Activated T-cell treated with anti-CD3 and anti-CD28 coated beads, Interleukin-2, amount 50 U/mL, for 4 hours (primary cell): ENCODE data around the gene CMKLR1. TPM values are rescaled to one million over a fixed set of nuclear protein-coding genes. Genes with fewer than 3 reads are reported as not detected.

Experiments used
- ATAC-seq, 2 donors: fragments of 200-7000 bp; cut with Tn5 transposase; one replicate each; pipeline ENCODE4 v1.10.0; 2021
- DNase-seq: peaks from one replicate; pipeline ENCODE4 v3.0.0-alpha.2; 2020
- H3K27me3 Mint-ChIP-seq: one replicate; pipeline ENCODE4 v1.8.0; 2021; ENCODE audit warnings: low read depth, mixed read lengths
- H3K36me3 Mint-ChIP-seq: one replicate; pipeline ENCODE4 v1.8.0; 2022; ENCODE audit warnings: mixed read lengths; ENCODE audit not compliant: insufficient read depth
- H3K4me1 Mint-ChIP-seq: one replicate; pipeline ENCODE4 v1.8.0; 2021; ENCODE audit warnings: low read depth, mixed read lengths
- H3K4me3 Mint-ChIP-seq: one replicate; pipeline ENCODE4 v1.8.0; 2021; ENCODE audit warnings: mild to moderate bottlenecking, moderate library complexity, mixed read lengths
- H3K9me3 Mint-ChIP-seq: one replicate; pipeline ENCODE4 v1.8.0; 2021; ENCODE audit warnings: mixed read lengths
- total RNA-seq, 3 donors: library from RNA; stranded (reverse); gene quantifications; one replicate each; pipeline ENCODE4 v1.2.1, GENCODE V29; 2021

The CMKLR1 gene
- total RNA-seq, 3 donors from 2014 or later = 0.08 to 0.11 TPM; not detected in 1

- no peak for DNase-seq
- H3K4me1 Mint-ChIP-seq = no peaks in the 10 kb centered on the region
- ATAC-seq = no peak
These were observed 13.5 kb upstream of the CMKLR1 start for GRCh38 chr12:108352591-108352990.

GRCh38 chr12:108350511-108350910 lies 11.4 kb upstream of the CMKLR1 start:
- Mint-ChIP-seq H3K36me3 (no peaks in the 10 kb centered on the region), H3K9me3 (peaks cover 5% of the 10 kb centered on the region), H3K4me1 (no peaks in the 10 kb centered on the region), H3K4me3 (no peak overlapping the region), H3K27me3 (peaks cover 2% of the 10 kb centered on the region)
- no peak for DNase-seq
- ATAC-seq = no peak

More at GRCh38 chr12:108352591-108352990, 13.5 kb upstream of the CMKLR1 start:
- H3K9me3 Mint-ChIP-seq = peaks cover 5% of the 10 kb centered on the region
- peaks cover 2% of the 10 kb centered on the region for H3K27me3 Mint-ChIP-seq
- no peak overlapping the region for H3K4me3 Mint-ChIP-seq
- H3K36me3 Mint-ChIP-seq = no peaks in the 10 kb centered on the region

- DNase-seq (no peak), ATAC-seq (no peak)
- Mint-ChIP-seq H3K4me3 (no peak overlapping the region), H3K9me3 (peaks cover 3% of the 10 kb centered on the region), H3K36me3 (no peaks in the 10 kb centered on the region), H3K27me3 (no peaks in the 10 kb centered on the region), H3K4me1 (no peaks in the 10 kb centered on the region)
These were observed 10.2 kb upstream of the CMKLR1 start for GRCh38 chr12:108349278-108349688.

GRCh38 chr12:108348842-108349241 lies 9.7 kb upstream of the CMKLR1 start:
- Mint-ChIP-seq H3K36me3 (no peaks in the 10 kb centered on the region), H3K4me3 (no peak overlapping the region), H3K27me3 (no peaks in the 10 kb centered on the region), H3K4me1 (no peaks in the 10 kb centered on the region), H3K9me3 (no peaks in the 10 kb centered on the region)
- DNase-seq = no peak
- ATAC-seq = no peak

GRCh38 chr12:108346727-108347710 lies 7.9 kb upstream of the CMKLR1 start:
- H3K4me3 Mint-ChIP-seq = no peak overlapping the region
- DNase-seq (no peak), ATAC-seq (no peak)
- no peaks in the 10 kb centered on the region for H3K4me1 Mint-ChIP-seq
- H3K36me3 Mint-ChIP-seq = no peaks in the 10 kb centered on the region
- no peaks in the 10 kb centered on the region for H3K9me3 Mint-ChIP-seq
- H3K27me3 Mint-ChIP-seq = no peaks in the 10 kb centered on the region

- Mint-ChIP-seq H3K9me3 (no peaks in the 10 kb centered on the region), H3K36me3 (no peaks in the 10 kb centered on the region), H3K4me1 (no peaks in the 10 kb centered on the region), H3K27me3 (no peaks in the 10 kb centered on the region), H3K4me3 (no peak overlapping the region)
- DNase-seq = no peak
- no peak for ATAC-seq
These were observed 6.9 kb upstream of the CMKLR1 start for GRCh38 chr12:108345716-108346633.

- DNase-seq (no peak), ATAC-seq (no peak)
- H3K36me3 Mint-ChIP-seq = no peaks in the 10 kb centered on the region
These were observed 3.9 kb upstream of the CMKLR1 start for GRCh38 chr12:108342985-108343384.

GRCh38 chr12:108341854-108342847 lies 3.0 kb upstream of the CMKLR1 start:
- H3K4me1 Mint-ChIP-seq = peaks cover 6% of the 10 kb centered on the region
- H3K36me3 Mint-ChIP-seq = no peaks in the 10 kb centered on the region
- DNase-seq = no peak
- H3K4me3 Mint-ChIP-seq = no peak overlapping the region
- H3K27me3 Mint-ChIP-seq = peaks cover 11% of the 10 kb centered on the region
- H3K9me3 Mint-ChIP-seq = no peaks in the 10 kb centered on the region
- ATAC-seq = no peak

More at GRCh38 chr12:108342985-108343384, 3.9 kb upstream of the CMKLR1 start:
- Mint-ChIP-seq H3K9me3 (no peaks in the 10 kb centered on the region), H3K4me3 (no peak overlapping the region), H3K4me1 (peaks cover 6% of the 10 kb centered on the region), H3K27me3 (peaks cover 10% of the 10 kb centered on the region)

GRCh38 chr12:108341356-108341755 lies 2.2 kb upstream of the CMKLR1 start:
- H3K4me3 Mint-ChIP-seq = no peak overlapping the region
- no peaks in the 10 kb centered on the region for H3K36me3 Mint-ChIP-seq
- peaks cover 11% of the 10 kb centered on the region for H3K27me3 Mint-ChIP-seq
- H3K9me3 Mint-ChIP-seq = no peaks in the 10 kb centered on the region
- H3K4me1 Mint-ChIP-seq = peaks cover 6% of the 10 kb centered on the region
- ATAC-seq = no peak
- DNase-seq = no peak

- no peak for DNase-seq
- ATAC-seq = no peak
- Mint-ChIP-seq H3K36me3 (no peaks in the 10 kb centered on the region), H3K4me3 (no peak overlapping the region), H3K4me1 (peaks cover 9% of the 10 kb centered on the region), H3K9me3 (no peaks in the 10 kb centered on the region), H3K27me3 (peaks cover 11% of the 10 kb centered on the region)
These were observed 926 bp upstream of the CMKLR1 start for GRCh38 chr12:108340037-108340436.

GRCh38 chr12:108337235-108338223 lies 1.6 kb downstream of the CMKLR1 start:
- peaks cover 27% of the 10 kb centered on the region for H3K4me1 Mint-ChIP-seq
- peaks cover 11% of the 10 kb centered on the region for H3K27me3 Mint-ChIP-seq
- ATAC-seq (no peak), DNase-seq (no peak)
- no peaks in the 10 kb centered on the region for H3K36me3 Mint-ChIP-seq
- no peaks in the 10 kb centered on the region for H3K9me3 Mint-ChIP-seq
- peak overlapping the region; percentile 43 for H3K4me3 Mint-ChIP-seq

GRCh38 chr12:108335349-108336119 lies 3.6 kb downstream of the CMKLR1 start:
- DNase-seq (no peak), ATAC-seq (no peak)
- H3K27me3 Mint-ChIP-seq = peaks cover 11% of the 10 kb centered on the region
- no peak overlapping the region for H3K4me3 Mint-ChIP-seq
- no peaks in the 10 kb centered on the region for H3K9me3 Mint-ChIP-seq
- no peaks in the 10 kb centered on the region for H3K36me3 Mint-ChIP-seq
- H3K4me1 Mint-ChIP-seq = peaks cover 34% of the 10 kb centered on the region
